ENCODE data around the gene UBE3B. TPM values are rescaled to one million over a fixed set of nuclear protein-coding genes. Genes with fewer than 3 reads are reported as not detected.
A peak's percentile ranks its signal among the peaks of the same experiment; 100 is the strongest.

UBE3B gene
- total RNA-seq, 1 donor from 2014 or later: 32.6 TPM

DNA sequence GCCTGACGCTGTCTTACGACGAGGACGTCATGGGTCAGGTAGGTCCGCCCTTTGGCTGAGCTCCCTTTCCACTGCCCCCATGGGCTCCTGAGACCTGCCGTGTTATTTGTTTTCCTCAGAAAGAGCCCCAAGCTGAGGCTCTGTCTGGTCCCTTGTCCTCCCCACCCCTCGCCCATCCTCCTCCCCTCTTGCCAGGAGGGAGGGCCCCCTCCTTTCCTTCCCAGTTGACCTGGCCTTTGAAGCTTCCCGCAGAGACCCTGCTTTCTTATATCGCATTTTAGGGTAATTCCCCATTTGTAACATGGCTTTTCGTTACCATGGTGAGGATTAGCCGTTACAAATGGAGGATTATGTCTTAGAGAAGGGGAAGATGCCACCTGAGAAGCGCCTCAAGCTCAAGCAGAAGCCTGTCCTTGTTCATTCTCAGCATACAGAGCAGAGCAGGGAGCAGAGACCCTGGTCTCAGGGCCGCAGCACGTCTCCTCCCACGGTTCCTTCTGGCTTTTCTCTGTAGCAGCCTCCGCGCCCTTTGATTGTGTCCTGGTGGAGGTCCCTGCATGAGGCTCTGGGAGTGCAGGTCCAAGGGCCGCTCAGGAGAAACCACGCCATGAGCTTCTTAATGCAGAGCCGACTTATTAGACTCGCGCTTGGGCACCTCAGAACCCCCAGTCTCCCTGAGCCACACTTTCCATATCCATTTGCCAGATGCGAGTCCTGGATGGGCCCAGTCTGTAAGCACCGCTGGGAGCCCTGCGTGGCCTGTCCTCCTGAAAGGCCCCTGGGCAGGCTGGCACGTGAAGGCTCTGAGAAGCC, 47.2 kb downstream of the UBE3B start:
- Histone ChIP-seq H3K27me3 (ENCODE audit: control insufficient read depth, insufficient read depth, low read length) (no peaks in the 10 kb centered on the region), H3K36me3 (ENCODE audit: control insufficient read depth, insufficient read depth, low read length) (peaks cover 33% of the 10 kb centered on the region), H3K4me3 (ENCODE audit: low read depth, low read length) (no peak overlapping the region)
- DNase-seq (ENCODE audit: low read depth) (no peak), FAIRE-seq (no peak)
- TF ChIP-seq, protein P1, sequence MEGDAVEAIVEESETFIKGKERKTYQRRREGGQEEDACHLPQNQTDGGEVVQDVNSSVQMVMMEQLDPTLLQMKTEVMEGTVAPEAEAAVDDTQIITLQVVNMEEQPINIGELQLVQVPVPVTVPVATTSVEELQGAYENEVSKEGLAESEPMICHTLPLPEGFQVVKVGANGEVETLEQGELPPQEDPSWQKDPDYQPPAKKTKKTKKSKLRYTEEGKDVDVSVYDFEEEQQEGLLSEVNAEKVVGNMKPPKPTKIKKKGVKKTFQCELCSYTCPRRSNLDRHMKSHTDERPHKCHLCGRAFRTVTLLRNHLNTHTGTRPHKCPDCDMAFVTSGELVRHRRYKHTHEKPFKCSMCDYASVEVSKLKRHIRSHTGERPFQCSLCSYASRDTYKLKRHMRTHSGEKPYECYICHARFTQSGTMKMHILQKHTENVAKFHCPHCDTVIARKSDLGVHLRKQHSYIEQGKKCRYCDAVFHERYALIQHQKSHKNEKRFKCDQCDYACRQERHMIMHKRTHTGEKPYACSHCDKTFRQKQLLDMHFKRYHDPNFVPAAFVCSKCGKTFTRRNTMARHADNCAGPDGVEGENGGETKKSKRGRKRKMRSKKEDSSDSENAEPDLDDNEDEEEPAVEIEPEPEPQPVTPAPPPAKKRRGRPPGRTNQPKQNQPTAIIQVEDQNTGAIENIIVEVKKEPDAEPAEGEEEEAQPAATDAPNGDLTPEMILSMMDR (IDR thresholded peaks at IDR 0.05; ENCODE audit: insufficient read depth, low read length, severe bottlenecking): no peak

- no peak for DNase-seq (ENCODE audit: low read depth)
- FAIRE-seq: peak; percentile 13
- TF ChIP-seq, protein P1 (IDR thresholded peaks at IDR 0.05; ENCODE audit: insufficient read depth, low read length, severe bottlenecking): no peak
- Histone ChIP-seq H3K27me3 (ENCODE audit: control insufficient read depth, insufficient read depth, low read length) (no peaks in the 10 kb centered on the region), H3K36me3 (ENCODE audit: control insufficient read depth, insufficient read depth, low read length) (peaks cover 31% of the 10 kb centered on the region), H3K4me3 (ENCODE audit: low read depth, low read length) (no peak overlapping the region)
Observed at GRCh38 chr12:109525279-109525585, 47.8 kb downstream of the UBE3B start.

DNA sequence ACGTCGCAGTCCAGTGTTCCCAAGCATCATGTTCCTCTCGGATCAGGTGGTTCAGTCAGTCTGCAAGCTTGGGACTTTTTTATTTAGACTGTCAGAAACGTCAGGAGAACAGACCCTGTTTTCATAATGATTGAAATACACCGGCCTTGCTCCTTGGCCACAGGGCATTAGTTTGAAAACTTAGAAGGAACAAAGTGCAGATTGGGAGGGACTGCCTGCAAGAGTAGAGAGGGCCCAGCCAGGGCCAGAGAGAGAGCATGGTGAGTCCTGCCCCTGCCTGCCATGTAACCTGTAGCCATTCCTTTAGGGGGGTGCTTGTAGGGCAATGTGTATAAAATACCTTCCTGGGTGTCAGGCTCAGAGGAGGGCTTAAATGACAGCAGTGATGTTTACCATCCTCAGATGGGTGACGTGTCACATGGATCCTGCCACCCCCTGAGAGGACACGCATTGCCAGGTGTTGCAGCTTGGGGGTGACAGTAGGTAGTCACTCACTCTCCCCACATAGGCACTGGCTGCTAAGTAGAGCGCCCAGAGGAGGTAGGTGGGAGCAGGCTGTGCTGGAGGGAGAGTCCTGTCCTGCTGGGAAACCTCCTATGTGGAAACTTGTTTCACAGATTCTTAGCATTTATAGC, 50.2 kb downstream of the UBE3B start:
- TF ChIP-seq, protein P1 (IDR thresholded peaks at IDR 0.05; ENCODE audit: insufficient read depth, low read length, severe bottlenecking): no peak
- DNase-seq (ENCODE audit: low read depth) (no peak), FAIRE-seq (peak; percentile 60)
- Histone ChIP-seq H3K4me3 (ENCODE audit: low read depth, low read length) (no peak overlapping the region), H3K36me3 (ENCODE audit: control insufficient read depth, insufficient read depth, low read length) (peaks cover 26% of the 10 kb centered on the region), H3K27me3 (ENCODE audit: control insufficient read depth, insufficient read depth, low read length) (no peaks in the 10 kb centered on the region)

- Histone ChIP-seq H3K27me3 (ENCODE audit: control insufficient read depth, insufficient read depth, low read length) (no peaks in the 10 kb centered on the region), H3K4me3 (ENCODE audit: low read depth, low read length) (no peak overlapping the region), H3K36me3 (ENCODE audit: control insufficient read depth, insufficient read depth, low read length) (peaks cover 16% of the 10 kb centered on the region)
- FAIRE-seq (no peak), DNase-seq (ENCODE audit: low read depth) (no peak)
- TF ChIP-seq, protein P1 (IDR thresholded peaks at IDR 0.05; ENCODE audit: insufficient read depth, low read length, severe bottlenecking): no peak
Observed at GRCh38 chr12:109529691-109530640, 52.5 kb downstream of the UBE3B start.

DNA sequence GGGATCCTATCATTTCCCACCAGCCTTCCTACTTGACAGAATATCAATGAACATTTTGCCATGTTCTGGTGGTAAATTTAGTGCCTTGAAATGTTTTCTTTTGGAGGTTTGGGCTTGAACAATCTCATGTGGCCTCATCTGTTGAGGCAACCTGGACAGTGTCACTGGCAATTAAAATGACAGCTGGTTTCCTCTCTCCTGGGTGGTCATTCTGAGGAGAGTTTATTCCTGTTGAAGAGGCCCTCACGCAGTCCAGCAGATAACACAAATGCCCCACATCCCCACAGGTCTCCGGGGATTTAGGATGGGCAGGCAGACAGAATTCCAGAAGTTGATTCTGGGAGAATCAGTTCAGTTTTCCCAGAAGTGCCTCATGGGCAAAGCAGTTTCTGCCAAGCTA, 54.0 kb downstream of the UBE3B start:
- TF ChIP-seq, protein P1 (IDR thresholded peaks at IDR 0.05; ENCODE audit: insufficient read depth, low read length, severe bottlenecking): no peak
- Histone ChIP-seq H3K36me3 (ENCODE audit: control insufficient read depth, insufficient read depth, low read length) (peaks cover 13% of the 10 kb centered on the region), H3K27me3 (ENCODE audit: control insufficient read depth, insufficient read depth, low read length) (no peaks in the 10 kb centered on the region), H3K4me3 (ENCODE audit: low read depth, low read length) (no peak overlapping the region)
- DNase-seq (ENCODE audit: low read depth) (no peak), FAIRE-seq (no peak)

Data from bronchial epithelial cell (primary cell).